Activated T-cell treated with anti-CD3 and anti-CD28 coated beads for 1 hour (primary cell): ENCODE results near the gene SLC22A3.
"Not testable (repeated sequence)": the region's sequence is repeated elsewhere in the genome, so short reads cannot be mapped to it uniquely, and the experiment has no call there.

Experiments used
- DNase-seq: peaks from one replicate; pipeline ENCODE4 v3.0.0-alpha.2; 2020; ENCODE audit warnings: low read depth

SLC22A3 gene

DNA sequence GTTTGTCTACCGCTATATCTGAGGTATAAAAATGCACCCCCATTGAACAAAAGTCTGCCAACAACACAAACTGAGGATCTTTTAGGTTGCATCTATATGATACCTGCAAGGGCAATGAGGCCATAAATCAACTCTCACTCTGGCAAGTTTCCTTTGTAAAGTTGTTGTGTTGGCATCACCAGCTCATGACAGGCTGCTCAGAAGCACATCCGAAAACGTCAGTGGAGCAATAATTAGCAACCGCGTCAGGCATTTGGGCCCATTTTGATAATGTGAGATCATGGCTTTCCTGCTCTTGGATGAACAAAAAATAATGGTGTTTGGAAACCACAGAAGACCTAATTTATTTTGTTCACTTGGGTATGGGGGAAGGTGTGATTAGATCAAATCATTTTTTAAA lies 12.0 kb upstream of the SLC22A3 start:
- DNase-seq: no peak

GRCh38 chr6:160337301-160337700 lies 10.9 kb upstream of the SLC22A3 start:
- DNase-seq: no peak

DNA sequence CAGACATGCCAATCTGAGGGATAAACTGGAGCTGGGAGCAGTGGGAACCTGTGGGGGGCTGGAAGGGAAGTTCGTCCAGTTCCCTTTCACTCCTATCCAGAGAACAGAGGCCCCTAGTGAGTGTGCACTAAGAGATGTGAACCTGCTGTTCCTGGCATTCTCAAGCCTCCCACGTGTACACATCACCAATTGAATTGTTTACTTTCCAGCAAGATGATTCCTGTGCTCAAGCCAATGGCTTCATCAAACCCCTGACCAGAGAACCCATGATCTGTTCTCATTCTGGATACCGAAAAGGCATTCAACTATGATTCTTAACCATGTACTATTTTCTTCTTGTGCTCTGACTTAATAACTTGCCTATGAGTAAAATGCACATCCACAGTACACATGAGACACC lies 10.2 kb upstream of the SLC22A3 start:
- no peak for DNase-seq

DNA sequence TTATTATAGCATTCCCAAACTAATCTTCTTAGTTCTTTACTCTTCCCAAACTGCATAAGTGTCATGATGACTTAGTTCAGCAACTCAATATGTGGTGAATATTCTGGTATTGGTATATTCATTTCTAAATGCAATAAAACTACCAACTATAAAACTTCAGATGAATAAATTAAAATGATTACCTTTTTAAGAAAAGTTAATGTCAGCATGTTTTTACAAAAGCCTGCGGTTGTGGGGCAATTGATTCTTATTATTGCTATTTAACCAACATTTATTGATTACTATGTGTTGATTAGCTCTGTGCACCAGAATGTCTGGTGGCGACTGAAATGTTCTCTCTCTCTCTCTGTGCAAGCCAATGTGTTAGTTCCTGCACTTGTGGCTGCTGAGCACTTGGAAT lies 5.0 kb upstream of the SLC22A3 start:
- DNase-seq: no peak

GRCh38 chr6:160344271-160344670 lies 3.9 kb upstream of the SLC22A3 start:
- no peak for DNase-seq

DNA sequence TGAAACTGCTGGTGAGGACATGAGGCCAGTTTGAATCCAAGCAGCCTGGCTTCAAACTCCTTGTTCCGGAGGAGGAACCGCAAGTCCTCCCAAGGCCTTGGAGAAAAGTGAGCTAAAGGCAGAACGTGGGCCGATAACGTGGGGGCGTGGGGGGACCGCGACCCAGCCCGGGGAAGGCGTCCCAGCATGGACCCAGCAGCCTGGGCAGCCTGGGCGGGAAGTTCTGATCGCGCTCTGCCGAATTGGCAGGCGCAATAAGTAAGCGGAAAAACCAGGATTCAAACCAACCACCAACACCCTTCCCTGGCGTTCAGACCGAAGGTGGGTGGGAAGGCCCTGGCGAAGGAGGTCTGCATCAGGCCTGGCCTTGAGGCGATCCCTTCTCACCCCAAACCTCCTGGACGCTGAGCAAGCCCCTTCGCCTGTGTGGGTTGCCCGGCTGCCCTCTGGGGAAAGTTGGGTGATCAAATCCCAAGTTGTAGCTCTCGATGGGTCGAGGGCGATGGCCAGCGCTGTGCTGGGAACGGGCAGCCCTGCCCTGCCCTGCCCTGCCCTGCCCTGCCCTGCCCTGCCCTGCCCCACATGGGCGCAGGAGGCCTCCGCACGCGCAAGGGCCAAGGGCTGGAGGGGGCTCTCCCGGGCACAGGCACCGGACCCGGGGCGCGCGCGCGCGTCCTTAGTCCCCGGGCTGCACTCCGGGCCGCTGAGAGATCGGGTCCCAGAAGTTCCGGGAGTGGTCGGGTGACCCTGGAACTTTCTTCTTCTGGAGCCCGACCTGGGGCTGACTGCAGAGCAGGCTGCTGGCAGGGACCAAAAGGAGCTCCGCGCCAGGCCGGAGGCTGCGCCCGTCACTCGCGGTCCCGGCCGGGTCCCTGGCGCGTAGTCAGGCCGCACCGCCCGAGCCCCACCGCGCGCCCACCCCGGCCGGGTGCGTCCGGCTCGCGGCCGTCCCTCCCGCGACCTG lies 637 bp upstream of the SLC22A3 start:
- DNase-seq: no peak

DNA sequence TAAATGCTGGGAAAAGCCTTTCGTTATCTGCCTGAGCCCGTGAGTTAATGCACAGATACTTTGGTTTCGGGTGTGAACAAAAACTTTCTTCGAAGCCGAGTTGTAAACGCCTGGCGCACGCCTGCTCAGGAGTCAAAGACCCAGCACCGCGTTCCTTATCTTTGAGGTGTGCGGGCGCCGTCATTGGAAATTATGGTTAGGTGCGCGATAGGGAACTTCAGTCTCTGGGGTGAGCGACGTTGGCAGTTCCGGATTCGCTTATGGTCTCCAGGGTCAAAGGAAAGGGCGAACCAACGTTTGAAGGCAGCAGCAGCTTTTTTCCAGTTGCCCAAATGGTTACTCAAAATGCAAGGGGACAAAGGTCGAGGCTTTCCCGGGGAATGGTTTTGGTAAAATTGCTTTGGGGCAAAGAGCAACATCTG lies 853 bp downstream of the SLC22A3 start:
- no peak for DNase-seq

DNA sequence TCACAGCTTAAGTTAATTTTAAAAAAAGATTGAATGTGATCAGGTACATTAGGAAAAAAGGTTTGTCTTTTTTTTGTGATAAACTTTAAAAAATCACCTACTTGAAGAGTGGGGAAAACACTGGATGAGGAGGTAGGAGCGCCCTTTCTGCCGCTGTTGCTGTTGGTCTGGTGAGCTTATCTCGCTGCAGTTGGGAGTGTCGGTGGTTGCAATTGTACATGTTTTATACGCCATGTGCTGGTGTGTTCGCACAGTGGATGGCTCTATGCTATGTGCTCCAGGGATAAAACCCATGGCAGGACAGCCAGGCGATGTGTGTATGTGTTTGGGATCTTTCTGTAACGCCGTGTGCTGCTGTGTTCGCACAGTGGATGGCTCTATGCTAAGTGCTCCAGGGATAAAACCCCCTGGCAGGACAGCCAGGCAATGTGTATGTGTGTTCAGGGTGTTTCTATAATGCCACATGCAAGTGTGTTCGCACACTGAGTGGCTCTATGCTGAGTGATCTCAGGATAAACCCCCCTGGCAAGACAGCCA lies 1.7 kb downstream of the SLC22A3 start:
- DNase-seq: no peak

- DNase-seq: no peak
Measured at GRCh38 chr6:160353950-160354496, 5.8 kb downstream of the SLC22A3 start.

DNA sequence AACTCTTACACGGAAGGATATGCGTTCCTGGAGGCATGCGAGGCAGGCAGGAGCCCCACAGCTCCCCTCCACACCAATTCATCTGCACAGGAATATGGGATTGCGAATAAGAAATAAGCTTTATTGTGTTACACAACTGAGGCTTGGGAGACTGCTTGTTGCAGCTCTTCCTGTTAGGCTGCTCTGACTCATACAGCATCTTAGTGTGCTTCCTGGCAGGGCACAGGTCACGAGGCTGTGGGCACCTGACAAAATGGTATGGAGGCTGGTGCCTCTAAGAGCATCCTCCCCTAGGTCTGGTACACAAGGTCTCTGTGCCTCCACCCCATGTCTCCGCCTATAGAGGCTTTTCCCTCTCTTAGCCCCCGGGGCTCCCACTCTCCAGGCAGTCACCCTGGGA lies 6.8 kb downstream of the SLC22A3 start:
- no peak for DNase-seq

GRCh38 chr6:160356074-160356744 lies 8.0 kb downstream of the SLC22A3 start:
- no peak for DNase-seq

- no peak for DNase-seq
Measured at GRCh38 chr6:160357088-160357487, 8.9 kb downstream of the SLC22A3 start.

DNA sequence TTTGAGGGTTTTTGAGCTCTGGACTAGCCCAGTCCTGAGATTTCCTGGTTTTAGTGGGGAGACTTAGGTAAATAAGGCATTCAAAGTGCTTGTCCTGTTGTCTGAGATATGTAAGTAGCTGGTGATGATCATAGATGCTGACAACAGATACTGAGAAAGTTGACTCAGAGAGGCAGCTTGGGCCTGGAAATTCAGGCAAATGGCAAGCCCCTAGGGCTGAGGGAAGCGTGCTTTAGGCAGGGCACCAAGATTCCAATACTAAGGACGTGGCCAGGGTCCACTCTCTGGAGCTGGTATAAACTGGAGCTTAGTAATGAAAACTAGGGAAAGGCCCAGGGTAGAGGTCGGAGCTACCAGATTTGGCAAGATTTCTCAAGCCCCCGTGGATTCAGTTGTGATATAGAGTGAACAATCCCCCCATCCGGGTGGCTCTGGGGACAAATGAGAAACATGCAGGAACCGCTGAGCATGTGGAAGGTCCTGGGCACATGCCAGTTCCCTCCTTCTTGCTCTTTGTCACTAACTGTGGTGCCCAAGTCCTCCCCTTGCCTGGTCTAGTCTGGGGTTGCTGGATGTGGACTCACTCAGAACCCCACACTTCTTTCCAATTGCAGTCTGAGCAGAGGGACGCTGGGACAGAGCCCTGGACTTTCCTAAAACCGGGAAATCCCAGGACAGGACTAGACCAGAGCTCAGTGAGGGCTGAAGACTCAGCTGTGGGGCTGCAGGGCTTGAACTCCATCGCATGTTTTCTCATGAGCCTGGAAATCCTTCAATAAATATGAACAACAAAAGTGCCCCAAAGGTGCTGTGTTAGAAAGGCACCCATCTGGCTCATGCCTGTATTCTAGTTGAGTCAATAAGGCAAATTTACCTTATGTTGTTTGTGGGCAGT lies 10.3 kb downstream of the SLC22A3 start:
- DNase-seq: no peak

- no peak for DNase-seq
Measured at GRCh38 chr6:160360955-160361354, 12.8 kb downstream of the SLC22A3 start.

DNA sequence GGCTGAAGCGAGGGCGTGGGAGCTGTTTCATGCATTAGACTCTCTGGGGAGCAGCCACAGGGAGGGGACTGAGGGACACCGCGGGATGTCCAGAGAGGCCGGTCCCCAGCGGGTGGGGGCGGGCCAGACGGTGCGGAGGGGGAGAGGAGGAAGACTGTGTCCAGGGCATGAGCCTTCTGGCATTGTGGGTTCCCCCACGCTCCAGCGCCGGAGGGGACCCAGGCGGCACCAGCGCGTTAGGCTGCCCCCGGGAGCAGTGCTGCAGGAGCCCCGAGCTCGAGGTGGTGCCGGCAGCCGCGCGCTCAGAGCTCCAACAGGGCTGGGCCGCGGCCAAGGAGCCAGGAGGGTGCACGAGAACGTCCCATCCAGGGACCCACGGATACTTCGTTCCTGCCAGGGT lies 14.4 kb downstream of the SLC22A3 start:
- DNase-seq: no peak

GRCh38 chr6:160363016-160363996 lies 15.1 kb downstream of the SLC22A3 start:
- no peak for DNase-seq

- DNase-seq: no peak
Measured at GRCh38 chr6:160365117-160365516, 16.9 kb downstream of the SLC22A3 start.

GRCh38 chr6:160367798-160368547 lies 19.8 kb downstream of the SLC22A3 start:
- no peak for DNase-seq

GRCh38 chr6:160368670-160369069 lies 20.5 kb downstream of the SLC22A3 start:
- no peak for DNase-seq

DNA sequence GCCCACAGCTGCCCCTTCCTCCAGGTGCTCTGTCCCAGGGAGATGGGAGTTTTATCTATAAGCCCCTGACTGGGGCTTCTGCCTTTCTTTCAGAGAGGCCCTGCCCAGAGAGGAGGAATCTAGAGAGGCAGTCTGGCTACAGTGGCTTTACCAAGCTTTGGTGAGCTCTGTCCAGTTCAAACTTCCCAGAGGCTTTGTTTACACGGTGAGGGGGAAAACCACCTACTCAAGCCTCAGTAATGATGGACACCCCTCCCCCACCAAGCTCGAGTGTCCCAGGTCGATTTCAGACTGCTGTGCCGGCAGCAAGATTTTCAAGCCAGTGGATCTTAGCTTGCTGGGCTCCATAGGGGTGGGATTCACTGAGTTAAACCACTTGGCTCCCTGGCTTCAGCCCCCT lies 25.4 kb downstream of the SLC22A3 start:
- not testable (repeated sequence) for DNase-seq
